Fibroblast of skin of back (primary cell): Measurements from ENCODE around the gene ATF5.

Experiments
- DNase-seq: peaks from one replicate; pipeline ENCODE4 v3.0.0-alpha.2; 2013

The ATF5 gene

DNA sequence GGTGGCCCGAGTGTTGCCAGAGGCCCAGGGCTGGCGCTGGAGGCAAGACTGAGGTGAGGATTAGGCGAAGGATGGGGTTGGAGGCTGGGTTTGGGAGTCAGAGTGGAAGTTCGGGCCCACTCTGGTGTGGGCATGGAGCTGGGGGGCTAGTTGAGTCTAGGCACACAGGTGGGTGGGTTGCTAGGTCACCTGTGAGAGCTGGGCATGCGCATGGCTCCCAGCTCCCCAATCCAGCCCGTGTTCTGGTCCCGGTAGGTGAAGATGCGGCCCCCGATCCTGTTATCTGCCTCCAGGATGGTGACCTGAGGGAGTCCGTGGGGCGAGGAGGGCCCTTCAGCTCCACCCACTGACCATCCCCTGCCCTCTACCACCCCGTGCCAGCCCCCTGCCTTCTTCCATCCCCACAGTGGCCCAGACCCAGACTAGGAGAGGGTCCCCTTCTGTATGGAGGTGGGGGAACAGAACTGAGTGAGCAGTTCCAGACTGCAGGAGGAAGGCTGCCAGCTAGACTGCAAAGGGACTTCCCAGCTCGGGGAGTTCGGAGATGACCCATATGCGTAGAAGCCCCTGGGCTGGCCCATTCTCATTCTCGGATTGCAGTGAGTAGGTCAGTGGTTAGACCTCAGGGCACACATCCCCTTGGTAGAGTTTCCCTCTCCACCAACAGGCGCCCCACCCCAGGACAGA lies 34.0 kb upstream of the ATF5 start:
- DNase-seq: no peak

DNA sequence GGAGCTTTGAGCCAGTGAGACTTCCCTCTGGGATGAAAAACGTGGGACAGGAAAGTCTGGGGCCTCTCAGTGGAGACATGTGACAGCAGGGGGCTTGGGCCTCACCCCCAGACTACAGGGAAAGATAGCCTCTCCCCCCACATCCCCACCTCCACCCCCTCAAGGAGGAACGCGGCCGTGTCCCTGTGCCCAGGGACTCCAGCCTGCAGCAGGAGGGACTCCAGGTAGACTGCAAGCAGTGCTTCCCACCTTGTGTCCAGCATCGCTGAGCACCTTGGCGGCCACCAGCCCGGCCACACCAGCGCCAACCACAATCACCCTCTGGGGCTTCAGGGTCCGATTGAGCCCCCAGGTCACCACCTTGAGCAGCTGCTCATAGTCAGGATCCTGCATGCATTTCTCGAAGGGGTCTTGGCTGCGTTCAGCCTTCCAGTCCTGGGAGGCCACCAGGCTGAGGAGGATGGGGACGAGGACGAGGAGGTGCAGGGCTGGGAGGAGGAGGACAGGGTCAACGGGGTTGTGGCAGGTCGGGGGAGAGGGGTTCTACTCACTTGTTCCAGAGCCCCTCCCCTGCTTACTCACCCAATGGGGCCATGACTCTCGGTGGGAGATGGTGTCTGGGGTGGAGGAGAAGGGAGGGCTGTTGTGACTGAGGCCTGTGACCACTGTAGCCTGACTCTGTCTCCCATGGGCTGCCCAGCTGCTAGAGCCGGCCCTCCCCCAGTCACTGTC lies 33.3 kb upstream of the ATF5 start:
- DNase-seq: no peak

GRCh38 chr19:49896863-49897621 lies 32.0 kb upstream of the ATF5 start, which contains the start of gene IL4I1:
TSS of gene IL4I1 (minus strand) at chr19:49896887. CDS start at chr19:49896160, 727 bp downstream.
- DNase-seq: no peak

- no peak for DNase-seq
Observed at GRCh38 chr19:49904136-49904535, 24.9 kb upstream of the ATF5 start.

DNA sequence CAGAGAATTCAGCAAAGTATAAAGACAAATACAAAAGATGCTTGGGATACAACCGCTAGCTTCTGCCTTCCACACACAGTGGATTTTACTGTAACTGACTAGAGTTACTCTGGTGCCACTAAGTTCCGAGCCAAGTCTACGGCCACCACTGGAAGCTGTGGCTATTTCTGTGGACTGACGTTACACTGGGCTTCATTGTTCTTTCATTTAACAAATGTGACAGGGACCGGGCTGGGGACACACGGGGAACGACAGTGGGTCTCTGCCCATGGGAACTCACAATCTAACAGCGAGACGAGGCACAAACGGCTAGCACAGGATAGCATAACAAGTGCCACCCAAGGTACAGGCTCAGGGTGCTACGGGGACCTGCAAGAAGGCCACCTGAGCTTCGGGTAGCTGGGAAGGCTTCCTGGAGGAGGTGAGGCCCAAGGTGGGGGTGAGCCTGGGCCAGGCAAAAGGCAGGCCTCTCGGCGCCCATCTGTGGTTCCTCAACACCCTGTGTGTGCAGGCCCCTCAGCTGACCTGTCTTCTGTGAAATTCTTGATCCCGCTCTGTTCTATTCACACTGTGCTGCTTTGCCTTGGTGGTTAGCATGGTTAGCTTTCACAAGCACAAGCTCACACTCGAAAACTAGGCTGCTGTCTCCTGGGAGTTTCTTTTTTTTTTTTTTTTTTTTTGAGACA lies 22.0 kb upstream of the ATF5 start:
- DNase-seq: no peak

- no peak for DNase-seq
Observed at GRCh38 chr19:49907745-49908446, 21.1 kb upstream of the ATF5 start.

DNA sequence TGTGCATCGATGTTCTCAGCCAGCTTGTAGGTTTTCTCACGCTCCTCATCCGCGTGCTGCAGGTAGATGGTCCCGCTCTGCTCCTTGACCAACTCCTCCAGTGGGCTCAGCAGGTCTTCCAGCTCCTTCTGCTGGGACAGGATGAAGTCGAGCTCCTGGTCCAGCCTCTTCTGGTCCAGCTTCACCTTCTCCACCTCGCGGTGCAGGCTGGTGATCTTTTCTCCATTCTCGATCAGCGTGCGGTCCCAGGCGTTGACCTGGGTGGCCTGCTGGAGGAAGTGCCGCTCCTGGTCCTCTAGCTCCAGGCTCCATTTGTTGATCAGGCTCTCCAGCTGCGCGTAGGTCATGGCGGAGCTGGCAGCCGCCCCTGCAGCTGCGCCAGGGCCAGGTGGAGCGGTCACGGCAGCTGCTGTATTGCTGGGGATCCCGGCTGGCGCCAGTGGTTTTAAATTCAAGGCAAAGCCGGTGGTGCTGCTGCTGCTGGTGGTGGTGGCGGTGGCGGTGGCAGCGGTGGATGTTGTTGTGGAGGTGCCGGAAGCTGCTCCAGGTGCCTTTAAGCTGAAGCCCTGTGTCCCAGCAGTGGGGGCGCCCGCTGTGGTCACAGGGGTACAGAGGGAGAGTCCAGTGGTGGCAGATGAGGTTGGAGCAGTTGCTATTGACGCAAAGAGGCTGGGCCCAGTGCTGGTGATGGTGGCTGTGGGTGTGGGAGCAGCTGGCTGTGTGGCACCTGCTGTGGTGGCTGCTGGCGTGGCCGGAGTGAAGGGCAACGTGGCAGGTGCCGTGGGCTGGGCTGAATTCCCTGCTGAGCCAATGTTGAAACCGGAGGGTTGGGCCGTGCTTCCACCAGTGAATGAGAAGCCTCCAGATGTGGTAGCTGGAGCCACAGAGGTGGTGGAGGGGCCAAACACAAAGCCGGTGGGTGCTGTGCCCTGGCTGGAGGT lies 20.3 kb upstream of the ATF5 start:
- no peak for DNase-seq

- no peak for DNase-seq
Observed at GRCh38 chr19:49910179-49910578, 18.8 kb upstream of the ATF5 start.

GRCh38 chr19:49911381-49912145 lies 17.4 kb upstream of the ATF5 start:
- no peak for DNase-seq

DNA sequence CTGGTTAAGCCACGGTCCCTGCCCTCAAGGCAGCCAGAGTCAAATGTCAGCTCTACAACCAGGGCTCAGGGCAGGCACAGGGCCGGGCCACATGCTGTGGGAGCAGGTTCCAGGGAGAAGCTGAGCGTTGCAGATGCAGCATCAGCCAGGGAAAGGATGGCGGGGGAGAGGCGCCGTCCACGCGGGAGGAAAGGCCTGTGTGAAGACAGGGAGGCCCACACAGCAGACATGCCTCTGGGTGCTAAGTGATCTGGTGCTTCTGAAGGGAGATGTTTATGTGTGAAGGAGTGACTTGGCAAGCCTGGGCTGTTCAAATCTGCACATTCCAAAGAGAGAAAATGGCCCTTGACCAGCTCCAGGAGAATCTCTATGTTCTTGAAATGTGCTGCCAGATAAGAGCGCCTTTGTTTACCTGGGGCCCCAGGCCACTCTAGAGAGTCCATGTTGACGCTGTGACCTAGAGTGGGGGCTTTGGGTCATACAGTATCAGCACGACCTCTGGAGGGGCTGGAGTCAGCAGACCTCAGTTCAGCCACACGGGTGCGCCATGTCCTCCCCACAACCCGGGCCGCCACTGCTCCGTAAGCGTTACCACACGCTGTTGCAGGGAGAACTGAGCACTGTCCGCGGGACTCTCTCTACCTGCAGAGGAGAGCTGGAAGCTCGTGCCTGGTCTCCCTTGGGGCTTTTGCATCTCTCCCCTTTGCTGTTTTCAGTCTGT lies 15.9 kb upstream of the ATF5 start:
- DNase-seq: no peak

- DNase-seq: no peak
Observed at GRCh38 chr19:49913720-49914119, 15.3 kb upstream of the ATF5 start.

DNA sequence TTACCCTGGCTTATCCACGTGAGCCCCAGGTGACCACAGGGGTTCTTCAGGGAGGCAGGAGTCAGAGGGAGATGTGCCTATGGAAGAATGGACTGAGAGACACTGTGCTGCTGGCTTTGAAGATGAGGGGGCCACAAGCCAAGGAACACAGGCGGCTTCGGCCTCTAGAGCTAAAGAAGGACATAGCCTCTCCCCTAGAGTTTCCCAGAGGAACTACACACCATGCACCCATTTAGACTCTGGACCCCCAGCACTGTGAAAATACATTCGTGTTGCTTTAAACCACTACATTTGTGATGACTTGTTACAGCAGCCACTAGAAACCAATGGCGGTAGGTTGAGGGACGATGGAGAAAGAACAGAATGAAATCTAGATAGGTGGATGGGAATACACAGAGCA lies 13.7 kb upstream of the ATF5 start:
- DNase-seq: no peak

DNA sequence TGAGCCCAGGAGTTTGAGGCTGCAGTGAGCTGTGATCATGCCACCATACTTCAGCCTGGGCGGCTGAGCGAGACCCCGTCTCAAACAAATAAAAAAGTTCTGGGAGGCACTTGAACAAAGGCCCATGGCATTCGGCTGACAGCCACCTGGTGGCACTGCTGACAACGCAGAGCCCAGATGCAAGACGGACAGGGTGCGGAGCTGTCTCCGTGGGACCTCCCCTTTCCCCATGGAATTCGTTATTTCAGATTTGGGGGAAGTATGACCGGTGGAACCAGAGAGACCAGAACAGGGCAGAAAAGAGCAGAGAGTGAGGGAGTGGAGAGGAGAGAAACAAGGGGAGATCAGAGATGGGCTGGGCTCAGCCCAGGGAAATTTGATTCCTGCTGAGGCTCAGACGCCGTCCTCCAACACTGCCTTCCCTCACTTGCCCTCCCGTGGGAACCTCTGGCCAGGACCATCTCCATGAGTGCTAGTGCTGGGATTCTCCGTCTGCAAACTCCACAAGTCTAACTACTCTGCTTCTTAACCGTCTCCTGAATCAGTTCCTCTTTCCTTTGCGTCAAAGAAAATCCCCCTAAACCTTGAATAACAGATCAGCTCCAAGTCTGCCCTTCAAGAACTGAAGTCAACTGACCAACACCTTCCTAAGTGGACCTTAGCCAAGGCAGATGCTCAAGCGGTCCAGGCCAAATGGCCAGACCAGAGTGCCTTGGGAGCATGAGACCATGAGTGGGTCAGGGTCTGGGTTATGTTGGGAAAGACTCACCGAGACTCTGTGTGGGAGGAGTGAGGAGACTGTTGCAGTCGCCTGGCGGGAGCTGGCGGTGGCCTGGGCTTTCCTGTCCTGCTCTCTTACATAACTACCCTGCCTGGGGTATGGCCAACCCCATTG lies 11.9 kb upstream of the ATF5 start:
- no peak for DNase-seq

- DNase-seq: no peak
Observed at GRCh38 chr19:49918089-49918488, 10.9 kb upstream of the ATF5 start.

GRCh38 chr19:49920624-49921363 lies 8.2 kb upstream of the ATF5 start:
- no peak for DNase-seq

DNA sequence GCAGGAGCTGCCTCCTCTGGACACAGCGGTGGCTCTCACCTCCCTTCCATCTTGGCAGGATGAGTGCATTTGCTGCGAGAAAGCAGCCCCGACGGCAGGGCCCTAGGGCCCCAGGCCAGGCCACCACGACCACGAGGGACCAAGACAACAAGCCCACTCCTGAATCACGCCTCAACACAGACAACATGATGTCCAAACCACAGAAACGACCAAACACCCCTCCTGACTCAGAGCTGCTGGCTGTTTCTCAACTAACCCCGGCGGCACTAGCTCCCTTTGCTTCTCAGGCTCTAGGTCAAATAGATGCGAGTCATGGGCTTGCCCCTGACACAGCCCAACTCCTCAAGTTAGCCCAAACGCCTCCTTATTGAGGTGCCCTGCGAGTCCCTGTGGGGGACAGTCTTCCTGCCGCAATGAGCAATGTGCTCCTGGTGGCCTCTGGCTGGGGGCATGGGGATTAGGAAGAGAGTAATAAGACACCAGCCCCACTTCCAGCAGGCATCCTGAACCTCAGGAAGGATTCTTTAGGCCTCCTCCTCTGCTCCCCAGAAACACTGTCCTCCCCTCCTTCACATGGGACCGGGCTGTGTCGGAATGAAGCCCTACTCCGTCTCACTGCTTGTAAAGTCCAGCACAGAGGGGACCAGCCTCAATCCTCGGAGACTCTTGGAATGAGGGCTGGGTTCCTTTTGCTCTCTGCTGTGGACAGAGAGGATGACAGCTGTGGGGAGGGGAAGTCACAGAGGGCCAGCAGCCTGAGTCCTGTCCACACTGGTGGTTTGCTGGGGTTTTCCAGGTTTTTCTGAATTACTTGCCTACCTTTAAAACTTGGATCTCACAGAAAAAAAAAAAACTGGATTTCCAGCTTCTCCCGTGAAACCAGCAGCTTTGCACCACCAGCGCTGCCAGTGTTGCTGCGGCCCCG lies 6.9 kb upstream of the ATF5 start:
- peak; percentile 35 for DNase-seq
